RWPE2 (cell line): ENCODE data around the gene SLC35F3.

Experiments
- ATAC-seq: fragments of 200-7000 bp; cut with Tn5 transposase; 3 replicates; pipeline ENCODE4 v1.9.1; 2021; ENCODE audit warnings: low read depth
- DNase-seq: peaks from one replicate; pipeline ENCODE4 v3.0.0-alpha.2; 2020; ENCODE audit warnings: low spot score
- H3K27ac ChIP-seq: fragments of 450-650 bp; 2 replicates; pipeline ENCODE4 v1.5.1; 2017; ENCODE audit warnings: mild to moderate bottlenecking; ENCODE audit not compliant: poor library complexity, severe bottlenecking
- H3K27me3 ChIP-seq: fragments of 250-450 bp; sonication (Bioruptor Pico); 2 replicates; pipeline ENCODE4 v1.5.1; 2021; ENCODE audit warnings: mild to moderate bottlenecking, moderate library complexity; ENCODE audit not compliant: insufficient read depth, poor library complexity, severe bottlenecking
- H3K36me3 ChIP-seq: fragments of 250-450 bp; sonication (Bioruptor Pico); 2 replicates; pipeline ENCODE4 v1.5.1; 2020; ENCODE audit warnings: low read depth, mild to moderate bottlenecking, moderate library complexity
- H3K4me1 ChIP-seq: fragments of 250-450 bp; sonication (Bioruptor Pico); 2 replicates; pipeline ENCODE4 v1.5.1; 2021; ENCODE audit warnings: mild to moderate bottlenecking, moderate library complexity; ENCODE audit not compliant: insufficient read depth, poor library complexity, severe bottlenecking
- H3K4me3 ChIP-seq: fragments of 250-450 bp; sonication (Bioruptor Pico); 2 replicates; pipeline ENCODE4 v1.5.1; 2021; ENCODE audit warnings: mild to moderate bottlenecking, moderate library complexity; ENCODE audit not compliant: severe bottlenecking
- H3K9me3 ChIP-seq: fragments of 250-450 bp; sonication (Bioruptor Pico); 2 replicates; pipeline ENCODE4 v1.5.1; 2021; ENCODE audit warnings: mild to moderate bottlenecking, moderate library complexity; ENCODE audit not compliant: severe bottlenecking
- CTCF ChIP-seq: fragments of 450-650 bp; IDR thresholded peaks from one replicate; pipeline ENCODE4 v1.5.1; 2017; ENCODE audit warnings: mild to moderate bottlenecking, moderate library complexity; ENCODE audit not compliant: poor library complexity, severe bottlenecking

The SLC35F3 gene

GRCh38 chr1:234089396-234089795, 184.9 kb downstream of the SLC35F3 start:
- no peak for TF ChIP-seq CTCF
- ATAC-seq, result no peak
- Histone ChIP-seq H3K27ac (no peak overlapping the region), H3K4me1 (no peaks in the 10 kb centered on the region), H3K36me3 (no peaks in the 10 kb centered on the region), H3K9me3 (no peaks in the 10 kb centered on the region), H3K27me3 (no peaks in the 10 kb centered on the region), H3K4me3 (no peak overlapping the region)
- no peak for DNase-seq

GRCh38 chr1:234090212-234091064, 186.0 kb downstream of the SLC35F3 start:
- Histone ChIP-seq H3K36me3 (no peaks in the 10 kb centered on the region), H3K9me3 (no peaks in the 10 kb centered on the region), H3K27ac (no peak overlapping the region), H3K4me3 (no peak overlapping the region), H3K4me1 (no peaks in the 10 kb centered on the region), H3K27me3 (no peaks in the 10 kb centered on the region)
- no peak for ATAC-seq
- TF ChIP-seq CTCF, result no peak
- DNase-seq, result no peak

- H3K27me3 ChIP-seq, result no peaks in the 10 kb centered on the region
- H3K27ac ChIP-seq, result no peak overlapping the region
- H3K4me3 ChIP-seq, result no peak overlapping the region
- ATAC-seq (no peak), DNase-seq (no peak)
- no peaks in the 10 kb centered on the region for H3K4me1 ChIP-seq
- H3K36me3 ChIP-seq, result no peaks in the 10 kb centered on the region
- TF ChIP-seq CTCF, result no peak
- no peaks in the 10 kb centered on the region for H3K9me3 ChIP-seq
Observed at GRCh38 chr1:234091065-234091401, 186.6 kb downstream of the SLC35F3 start.

- H3K9me3 ChIP-seq, result no peaks in the 10 kb centered on the region
- ATAC-seq, result no peak
- no peak overlapping the region for H3K27ac ChIP-seq
- no peaks in the 10 kb centered on the region for H3K36me3 ChIP-seq
- H3K27me3 ChIP-seq, result no peaks in the 10 kb centered on the region
- no peak for TF ChIP-seq CTCF
- no peak for DNase-seq
- no peaks in the 10 kb centered on the region for H3K4me1 ChIP-seq
- H3K4me3 ChIP-seq, result no peak overlapping the region
Observed at GRCh38 chr1:234091876-234092275, 187.4 kb downstream of the SLC35F3 start.

- DNase-seq (no peak), ATAC-seq (no peak)
- Histone ChIP-seq H3K9me3 (no peaks in the 10 kb centered on the region), H3K4me1 (no peaks in the 10 kb centered on the region), H3K27me3 (no peaks in the 10 kb centered on the region), H3K4me3 (no peak overlapping the region), H3K27ac (no peak overlapping the region), H3K36me3 (no peaks in the 10 kb centered on the region)
- no peak for TF ChIP-seq CTCF
Observed at GRCh38 chr1:234093107-234093506, 188.6 kb downstream of the SLC35F3 start.
